ENCODE results near the gene PRR22. TPM values are rescaled to one million over a fixed set of nuclear protein-coding genes. Genes with fewer than 3 reads are reported as not detected.
A peak's percentile ranks its signal among the peaks of the same experiment; 100 is the strongest.

The PRR22 gene
- total RNA-seq, 2 donors from 2014 or later, result 1.6 to 6.8 TPM

DNA sequence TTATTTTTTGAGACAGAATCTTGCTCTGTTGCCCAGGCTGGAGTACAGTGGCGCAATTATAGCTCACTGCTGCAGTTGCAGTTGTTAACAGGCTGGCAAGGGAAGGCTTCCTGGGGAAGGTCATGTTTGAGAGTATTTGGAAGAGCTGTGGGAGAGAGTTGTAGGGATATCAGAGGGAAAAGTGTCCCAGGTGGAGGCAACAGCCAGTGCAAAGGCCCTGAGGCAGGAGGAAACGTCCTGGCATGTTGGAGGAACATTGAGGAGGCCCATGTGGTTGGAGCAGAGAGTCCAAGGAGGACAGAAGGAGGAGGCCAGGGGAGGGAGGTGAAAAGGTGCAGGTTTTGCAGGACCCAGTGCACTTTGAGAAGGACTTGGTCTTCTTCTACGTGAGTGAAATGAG lies 8.6 kb upstream of the PRR22 start:
- TF ChIP-seq CTCF (IDR thresholded peaks at IDR 0.05), result no peak
- no peak for TF ChIP-seq POLR2AphosphoS5 (IDR thresholded peaks at IDR 0.05)
- no peak for TF ChIP-seq POLR2A (IDR thresholded peaks at IDR 0.05)
- H3K27ac ChIP-seq, result no peak overlapping the region
- H3K27me3 ChIP-seq (replicated peaks; ENCODE audit: insufficient read depth), result no peaks in the 10 kb centered on the region
- intact Hi-C loops (cut with DNase I), result no loop called here
- no peak overlapping the region for H3K4me3 ChIP-seq
- 88% methylated on average over 3 of the region's 3 CpGs for WGBS
- no peaks in the 10 kb centered on the region for H3K9me3 ChIP-seq
- no peaks in the 10 kb centered on the region for H3K4me1 ChIP-seq (replicated peaks)
- no peak for DNase-seq (ENCODE audit: low spot score)
- H3K36me3 ChIP-seq, result peaks cover 0 to 17% of the 10 kb centered on the region in 2 donors

DNA sequence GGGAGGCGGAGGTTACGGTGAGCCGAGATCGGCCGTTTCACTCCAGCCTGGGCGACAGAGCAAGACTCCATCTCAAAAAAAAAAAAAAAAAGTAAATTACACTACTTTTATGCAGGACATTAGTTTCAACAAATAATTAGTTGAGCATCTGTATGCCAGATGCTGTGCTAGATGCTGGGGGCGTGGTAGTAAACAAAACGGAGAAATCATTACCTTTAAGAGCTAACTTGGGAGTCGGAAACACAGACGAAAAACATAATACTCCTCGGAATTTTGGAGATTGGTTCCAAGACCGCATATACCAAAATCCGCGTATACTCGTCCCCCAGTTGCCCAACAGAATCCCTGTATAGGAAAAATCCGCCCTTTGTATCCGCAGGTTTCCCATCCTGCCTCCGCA lies 7.7 kb upstream of the PRR22 start:
- WGBS, result 94% methylated on average over 18 of the region's 18 CpGs
- TF ChIP-seq POLR2A (IDR thresholded peaks at IDR 0.05), result no peak
- TF ChIP-seq CTCF (IDR thresholded peaks at IDR 0.05), result no peak
- TF ChIP-seq POLR2AphosphoS5 (IDR thresholded peaks at IDR 0.05), result no peak
- intact Hi-C loops (cut with DNase I), result no loop called here
- Histone ChIP-seq H3K4me3 (no peak overlapping the region), H3K36me3 (peaks cover 6 to 25% of the 10 kb centered on the region in 2 donors), H3K27ac (no peak overlapping the region), H3K27me3 (replicated peaks; ENCODE audit: insufficient read depth) (no peaks in the 10 kb centered on the region), H3K9me3 (no peaks in the 10 kb centered on the region), H3K4me1 (replicated peaks) (no peaks in the 10 kb centered on the region)
- DNase-seq (ENCODE audit: low spot score), result no peak

DNA sequence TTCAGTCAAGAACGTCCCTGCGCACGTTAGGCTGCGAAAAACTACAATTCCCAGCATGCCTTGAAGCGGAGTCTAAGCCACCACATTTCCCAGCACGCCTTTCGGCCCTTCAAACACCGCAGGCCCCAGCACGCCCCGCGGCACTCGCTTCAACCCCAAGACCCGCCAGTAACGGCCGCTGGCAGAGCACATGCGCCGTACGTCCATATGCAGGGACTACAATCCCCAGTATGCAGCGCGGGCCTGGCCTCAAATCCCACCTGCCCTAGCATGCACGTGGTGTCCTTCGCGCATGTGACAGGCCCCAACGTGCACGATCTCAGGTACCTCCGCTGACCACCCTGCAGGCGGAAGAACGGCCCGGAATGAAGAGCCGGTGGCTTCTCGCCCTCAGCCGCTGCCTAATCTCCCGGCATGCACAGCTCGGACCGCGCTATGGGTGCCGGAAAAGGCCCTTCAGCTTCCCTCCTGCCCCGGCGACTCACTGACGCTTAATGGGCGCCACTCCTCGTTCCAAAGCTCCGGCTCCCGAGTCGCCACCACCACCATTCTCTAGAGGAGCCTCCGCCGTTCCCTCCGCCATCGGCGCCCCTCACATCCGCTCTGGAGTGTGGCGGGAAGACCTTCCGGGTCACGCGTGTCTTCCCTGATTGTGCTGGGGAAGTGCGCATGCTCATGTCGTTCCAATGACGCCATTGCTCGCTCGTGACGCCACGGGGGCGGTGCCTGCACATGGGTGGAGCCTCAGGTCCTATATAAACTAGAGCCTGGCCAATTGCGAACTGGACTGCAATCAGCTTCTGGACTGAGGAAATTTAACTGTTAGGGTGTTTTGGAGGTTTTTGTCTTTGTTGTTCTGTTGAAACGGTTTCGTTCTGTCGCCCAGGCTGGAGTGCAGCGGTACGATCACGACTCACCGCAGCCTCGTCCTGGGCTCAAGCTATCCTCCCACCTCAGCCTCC lies 6.3 kb upstream of the PRR22 start, which contains the start of gene DUS3L:
DUS3L (minus strand) TSS at position 605 of the 962 bp plus-strand sequence; CDS start at position 583, 22 bp downstream.
- WGBS, result 12% methylated on average over 69 of the region's 72 CpGs
- H3K9me3 ChIP-seq, result no peaks in the 10 kb centered on the region
- H3K27me3 ChIP-seq (replicated peaks; ENCODE audit: insufficient read depth), result no peaks in the 10 kb centered on the region
- peak within 1 kb of the TSS; percentile 62 to 67 for H3K4me3 ChIP-seq
- peaks cover 10 to 39% of the 10 kb centered on the region in 2 donors for H3K36me3 ChIP-seq
- DNase-seq (ENCODE audit: low spot score), result peak; percentile 97
- H3K27ac ChIP-seq, result peak within 1 kb of the TSS; percentile 87 to 93
- intact Hi-C loops (cut with DNase I), result no loop called here
- no peaks in the 10 kb centered on the region for H3K4me1 ChIP-seq (replicated peaks)
- TF ChIP-seq POLR2AphosphoS5 (IDR thresholded peaks at IDR 0.05), result peak; percentile 94
- TF ChIP-seq POLR2A (IDR thresholded peaks at IDR 0.05), result no peak
- TF ChIP-seq CTCF (IDR thresholded peaks at IDR 0.05), result peak in 1 of 4 experiments; percentile 18

GRCh38 chr19:5789886-5790558 lies 5.5 kb upstream of the PRR22 start:
- TF ChIP-seq POLR2A (IDR thresholded peaks at IDR 0.05) (no peak), POLR2AphosphoS5 (IDR thresholded peaks at IDR 0.05) (no peak), CTCF (IDR thresholded peaks at IDR 0.05) (no peak)
- H3K27ac ChIP-seq, result peak overlapping the region; percentile 87 to 93
- no peaks in the 10 kb centered on the region for H3K4me1 ChIP-seq (replicated peaks)
- peak overlapping the region; percentile 62 to 67 for H3K4me3 ChIP-seq
- intact Hi-C loops (cut with DNase I), result no loop called here
- 50% methylated on average over 26 of the region's 26 CpGs for WGBS
- peak; percentile 26 for DNase-seq (ENCODE audit: low spot score)
- peaks cover 10 to 45% of the 10 kb centered on the region in 2 donors for H3K36me3 ChIP-seq
- no peaks in the 10 kb centered on the region for H3K9me3 ChIP-seq
- H3K27me3 ChIP-seq (replicated peaks; ENCODE audit: insufficient read depth), result no peaks in the 10 kb centered on the region
